Ascending aorta (tissue), 2 donors: ENCODE measurements around the gene IFITM10. TPM values are rescaled to one million over a fixed set of nuclear protein-coding genes. Genes with fewer than 3 reads are reported as not detected.

Source experiments
- DNase-seq, 2 donors: peaks; one replicate each; pipeline ENCODE4 v3.0.0-alpha.2; 2019; ENCODE audit warnings: low spot score in 2 of 2
- H3K27ac ChIP-seq, 2 donors: fragments of 200-600 bp; sonication (generic); one replicate each; pipeline ENCODE4 v1.5.1; 2016 to 2017; ENCODE audit warnings: mild to moderate bottlenecking in 1 of 2
- H3K27me3 ChIP-seq: fragments of 200-600 bp; sonication (generic); one replicate; pipeline ENCODE4 v1.5.1; 2017
- H3K36me3 ChIP-seq, 2 donors: fragments of 200-600 bp; sonication (generic); one replicate each; pipeline ENCODE4 v1.5.1; 2016
- H3K4me1 ChIP-seq, 2 donors: fragments of 200-600 bp; sonication (generic); one replicate each; pipeline ENCODE4 v1.5.1; 2016 to 2017; ENCODE audit warnings: mild to moderate bottlenecking in 1 of 2
- H3K4me3 ChIP-seq, 2 donors: fragments of 200-600 bp; sonication (generic); one replicate each; pipeline ENCODE4 v1.5.1; 2016 to 2017; ENCODE audit warnings: mild to moderate bottlenecking in 1 of 2
- H3K9me3 ChIP-seq, 2 donors: fragments of 200-600 bp; sonication (generic); one replicate each; pipeline ENCODE4 v1.5.1; 2016
- CTCF ChIP-seq, 3 experiments: fragments of 200-600 bp in 2 of 3; fragments of 450-650 bp in 1 of 3; sonication (generic) in 2 of 3; IDR thresholded peaks; one replicate each; pipeline ENCODE4 v1.5.1; 2016 to 2019; ENCODE audit warnings: antibody characterized with exemption in 3 of 3, mild to moderate bottlenecking in 1 of 3, moderate library complexity in 1 of 3
- intact Hi-C: fragments of 100-400 bp; cut with DNase I; formaldehyde crosslinking; loops from one replicate; pipeline ENCODE4 v1.15.1; 2023
- total RNA-seq: library from RNA; depleted of rRNA; stranded (reverse); fragments of >200 nt; gene quantifications from one replicate; pipeline ENCODE4 v1.1.0, GENCODE V29; 2016

Gene IFITM10
- total RNA-seq, 1 donor from 2014 or later = 2.9 TPM

- intact Hi-C loops = loop anchor here (2.0 kb wide), 1 partner anchor 55 kb away; no protein-coding TSS in a partner anchor
- Histone ChIP-seq H3K4me3 (peak overlapping the region; percentile 35 to 41), H3K9me3 (no peaks in the 10 kb centered on the region), H3K4me1 (peaks cover 4 to 8% of the 10 kb centered on the region in 2 donors), H3K27me3 (no peaks in the 10 kb centered on the region), H3K27ac (peak overlapping the region in 1 of 2 donors; percentile 72), H3K36me3 (no peaks in the 10 kb centered on the region)
- peak; percentile 86 to 95 (median 95) for TF ChIP-seq CTCF (IDR thresholded peaks at IDR 0.05)
- DNase-seq = peak in 1 of 2 donors; percentile 90
These were observed 56.1 kb downstream of the IFITM10 start for GRCh38 chr11:1694064-1694845.

- Histone ChIP-seq H3K27ac (peak overlapping the region; percentile 44 to 72), H3K4me1 (peaks cover 4 to 8% of the 10 kb centered on the region in 2 donors), H3K9me3 (no peaks in the 10 kb centered on the region), H3K4me3 (peak overlapping the region; percentile 35 to 41), H3K36me3 (no peaks in the 10 kb centered on the region), H3K27me3 (no peaks in the 10 kb centered on the region)
- intact Hi-C loops = loop anchor here (1.0 to 2.0 kb wide), 3 partner anchors 55 to 458 kb away; no protein-coding TSS in a partner anchor
- peak; percentile 89 to 94 (median 94) for TF ChIP-seq CTCF (IDR thresholded peaks at IDR 0.05)
- peak in 1 of 2 donors; percentile 88 for DNase-seq
These were observed 56.9 kb downstream of the IFITM10 start for GRCh38 chr11:1693327-1694063.

GRCh38 chr11:1692708-1693326 lies 57.6 kb downstream of the IFITM10 start:
- Histone ChIP-seq H3K9me3 (no peaks in the 10 kb centered on the region), H3K27me3 (no peaks in the 10 kb centered on the region), H3K27ac (no peak overlapping the region), H3K36me3 (no peaks in the 10 kb centered on the region), H3K4me3 (peak overlapping the region in 1 of 2 donors; percentile 41), H3K4me1 (peaks cover 4 to 8% of the 10 kb centered on the region in 2 donors)
- no peak for TF ChIP-seq CTCF (IDR thresholded peaks at IDR 0.05)
- DNase-seq = no peak
- intact Hi-C loops = loop anchor here (1.0 kb wide), 2 partner anchors 139 to 458 kb away; no protein-coding TSS in a partner anchor

GRCh38 chr11:1691878-1692707 lies 58.3 kb downstream of the IFITM10 start:
- H3K36me3 ChIP-seq = no peaks in the 10 kb centered on the region
- peaks cover 4 to 8% of the 10 kb centered on the region in 2 donors for H3K4me1 ChIP-seq
- no peak for DNase-seq
- H3K9me3 ChIP-seq = no peaks in the 10 kb centered on the region
- H3K4me3 ChIP-seq = no peak overlapping the region
- H3K27me3 ChIP-seq = no peaks in the 10 kb centered on the region
- H3K27ac ChIP-seq = no peak overlapping the region
- TF ChIP-seq CTCF (IDR thresholded peaks at IDR 0.05) = no peak
- intact Hi-C loops = no loop called here
